Tibial nerve (tissue), 4 donors: Measurements from ENCODE around the gene MAP3K20.
A peak's percentile ranks its signal among the peaks of the same experiment; 100 is the strongest.

Experiments used
- CTCF ChIP-seq, 5 experiments: fragments of 200-600 bp in 3 of 5; fragments of 450-650 bp in 2 of 5; sonication (generic) in 3 of 5; IDR thresholded peaks; one replicate each; pipeline ENCODE4 v1.5.1; 2016 to 2019; ENCODE audit warnings: antibody characterized with exemption in 5 of 5, mild to moderate bottlenecking in 3 of 5, moderate library complexity in 2 of 5
- EP300 ChIP-seq, 2 donors: sonication (generic); formaldehyde crosslinking; IDR thresholded peaks; one replicate each; pipeline ENCODE4 v1.6.1; 2017; ENCODE audit warnings: antibody characterized with exemption in 2 of 2, mild to moderate bottlenecking in 1 of 2

GRCh38 chr2:173264603-173265366 is 189.1 kb downstream of the MAP3K20 start:
- TF ChIP-seq EP300 (IDR thresholded peaks at IDR 0.05) (peak in 1 of 2 donors; percentile 48), CTCF (IDR thresholded peaks at IDR 0.05) (no peak)
